ENCODE results near the gene PFDN5. TPM values are rescaled to one million over a fixed set of nuclear protein-coding genes. Genes with fewer than 3 reads are reported as not detected.
A peak's percentile ranks its signal among the peaks of the same experiment; 100 is the strongest.

Gene PFDN5
- total and polyA plus RNA-seq, 9 of the 15 experiments (the other 6 are each of a cell fraction or from before 2014, with no cell fraction given), result 361 to 1,636 (median 742) TPM

GRCh38 chr12:53267306-53267998 is 27.9 kb upstream of the PFDN5 start (continued):
- TF ChIP-seq PCBP1 (IDR thresholded peaks at IDR 0.05; ENCODE audit: low read depth, low read length, poor library complexity, severe bottlenecking), result no peak
- 0 out of 2 replicates have a peak, but pooled peaks have one; percentile 15 for TF ChIP-seq MAFG (tag; conservative IDR thresholded peaks at IDR 0.05)
- no peak for TF ChIP-seq ATF7 (IDR thresholded peaks at IDR 0.05)
- TF ChIP-seq JUND (IDR thresholded peaks at IDR 0.05; ENCODE audit: borderline replicate concordance, low read depth, low read length), result no peak
- no peak for TF ChIP-seq JUND (tag; IDR thresholded peaks at IDR 0.05; ENCODE audit: borderline replicate concordance, low read depth, low read length)
- peak; percentile 33 for TF ChIP-seq LEF1 (IDR thresholded peaks at IDR 0.05)
- TF ChIP-seq ZKSCAN1 (IDR thresholded peaks at IDR 0.05; ENCODE audit: low read depth, low read length), result peak; percentile 97
- no peak for TF ChIP-seq THAP7 (CRISPR knock-in tag; IDR thresholded peaks at IDR 0.05)
- TF ChIP-seq NFATC3 (IDR thresholded peaks at IDR 0.05), result peak; percentile 33; the same call in 1 of the 2 replicates
- no peak for TF ChIP-seq SAFB (IDR thresholded peaks at IDR 0.05; ENCODE audit: borderline replicate concordance, low read depth, low read length)
- TF ChIP-seq ARNT (IDR thresholded peaks at IDR 0.05), result 0 out of 4 replicates have a peak, but pooled peaks of 1 of the 2 experiments have one; percentile 13
- no peak for TF ChIP-seq NR1H2 (CRISPR knock-in tag; IDR thresholded peaks at IDR 0.05)
- no peak for TF ChIP-seq STAT5B (CRISPR knock-in tag; IDR thresholded peaks at IDR 0.05)
- TF ChIP-seq PHTF2 (CRISPR knock-in tag; IDR thresholded peaks at IDR 0.05), result no peak
- TF ChIP-seq ID3 (CRISPR knock-in tag; IDR thresholded peaks at IDR 0.05), result no peak
- no peak for TF ChIP-seq ID3 (tag; IDR thresholded peaks at IDR 0.05)
- TF ChIP-seq C11orf30 (IDR thresholded peaks at IDR 0.05; ENCODE audit: low read depth), result peak; percentile 53
- TF ChIP-seq ELF2 (CRISPR knock-in tag; IDR thresholded peaks at IDR 0.05), result 0 out of 2 replicates have a peak, but pooled peaks have one; percentile 19

Data from K562 (cell line).